PC-3 (cell line): Measurements from ENCODE around the gene NKX6-2. TPM values are rescaled to one million over a fixed set of nuclear protein-coding genes. Genes with fewer than 3 reads are reported as not detected.
A peak's percentile ranks its signal among the peaks of the same experiment; 100 is the strongest.

Experiments
- ATAC-seq: fragments of 200-7000 bp; cut with Tn5 transposase; 2 replicates; pipeline ENCODE4 v1.9.1; 2020; ENCODE audit warnings: mild to moderate bottlenecking, moderate library complexity
- BruUV-seq: library from RNA; stranded (reverse); fragments of 400-500 nt; replicated peaks from 2 replicates; lab custom pipeline; 2021; lab: Mats Ljungman, UMichigan
- CTCF ChIA-PET: fragments of 300-600 bp; sonication (Branson Sonifier 250); formaldehyde crosslinking; loops from one replicate; lab custom pipeline; 2022; ENCODE audit warnings: antibody characterized with exemption; lab: Charles Lee
- POLR2A ChIA-PET: fragments of 300-600 bp; sonication (Branson Sonifier 250); formaldehyde crosslinking; loops from one replicate; lab custom pipeline; 2022; ENCODE audit warnings: antibody characterized with exemption; ENCODE audit not compliant: unreplicated experiment; lab: Charles Lee
- DNase-seq: peaks from one replicate; pipeline ENCODE4 v3.0.0-alpha.2; 2015
- H2AFZ ChIP-seq: fragments of 300-600 bp; sonication (generic); 2 replicates; pipeline ENCODE4 v1.6.0; 2016; ENCODE audit warnings: antibody characterized with exemption, low read length
- H3F3A ChIP-seq: fragments of 300-600 bp; sonication (generic); one replicate; pipeline ENCODE4 v1.6.0; 2017; ENCODE audit warnings: antibody characterized with exemption, low read length, control low read depth, mild to moderate bottlenecking; ENCODE audit not compliant: unreplicated experiment
- H3K27ac ChIP-seq: fragments of 300-600 bp; sonication (generic); 2 replicates; pipeline ENCODE4 v1.5.1; 2016; ENCODE audit warnings: mild to moderate bottlenecking, low read length
- H3K27me3 ChIP-seq: fragments of 300-600 bp; sonication (generic); 2 replicates; pipeline ENCODE4 v1.6.1; 2016; ENCODE audit warnings: low read length, mixed read lengths
- H3K36me3 ChIP-seq: fragments of 300-600 bp; sonication (generic); 2 replicates; pipeline ENCODE4 v1.6.1; 2016; ENCODE audit warnings: low read depth, mixed run types, low read length, mixed read lengths
- H3K4me1 ChIP-seq: fragments of 300-600 bp; sonication (generic); 2 replicates; pipeline ENCODE4 v1.5.1; 2016; ENCODE audit warnings: low read length; ENCODE audit not compliant: insufficient read depth
- H3K4me2 ChIP-seq: fragments of 300-600 bp; sonication (generic); 2 replicates; pipeline ENCODE4 v1.6.0; 2016; ENCODE audit warnings: low read length
- H3K4me3 ChIP-seq: fragments of 300-600 bp; sonication (generic); 2 replicates; pipeline ENCODE4 v1.5.1; 2016; ENCODE audit warnings: mild to moderate bottlenecking, low read length, mixed read lengths
- H3K79me2 ChIP-seq: fragments of 300-600 bp; sonication (generic); 2 replicates; pipeline ENCODE4 v1.6.1; 2017; ENCODE audit warnings: low read length, mixed read lengths
- H3K9ac ChIP-seq: fragments of 300-600 bp; sonication (generic); 2 replicates; pipeline ENCODE4 v1.6.0; 2016; ENCODE audit warnings: mild to moderate bottlenecking, low read length
- H3K9me2 ChIP-seq: fragments of 300-600 bp; sonication (generic); replicated peaks from 2 replicates; pipeline ENCODE4 v1.6.1; 2016; ENCODE audit warnings: mixed run types, low read length, mixed read lengths
- H3K9me3 ChIP-seq: fragments of 300-600 bp; sonication (generic); 2 replicates; pipeline ENCODE4 v1.6.1; 2016; ENCODE audit warnings: low read length, mixed read lengths
- H4K20me1 ChIP-seq: fragments of 300-600 bp; sonication (generic); 2 replicates; pipeline ENCODE4 v1.6.1; 2016; ENCODE audit warnings: low read length, mixed read lengths
- EZH2 ChIP-seq: fragments of 300-600 bp; sonication (generic); IDR thresholded peaks from one replicate; pipeline ENCODE4 v1.6.1; 2017; ENCODE audit warnings: antibody characterized with exemption, mild to moderate bottlenecking, low read length; ENCODE audit not compliant: unreplicated experiment
- EZH2phosphoT487 ChIP-seq: fragments of 300-600 bp; sonication (generic); IDR thresholded peaks from 2 replicates; pipeline ENCODE4 v1.6.1; 2018; ENCODE audit warnings: mild to moderate bottlenecking, antibody characterized with exemption, low read length, borderline replicate concordance
- intact Hi-C: fragments of 100-400 bp; cut with micrococcal nuclease; formaldehyde crosslinking; loops from 2 replicates; pipeline ENCODE4 v1.9.0; 2023
- total RNA-seq: library from RNA; depleted of rRNA; stranded (reverse); fragments of >200 nt; gene quantifications from 2 replicates; pipeline ENCODE4 v1.2.3, GENCODE V29; 2014
- TF ChIP-seq, protein P1 (sequence below): fragments of 300-600 bp; sonication (generic); conservative IDR thresholded peaks from 2 replicates; pipeline ENCODE4 v1.5.1; 2017; ENCODE audit warnings: antibody characterized with exemption, low read depth, mild to moderate bottlenecking, low read length

The NKX6-2 gene
- total RNA-seq, 1 experiment from 2014 or later: not detected

- H3K27me3 ChIP-seq: no peaks in the 10 kb centered on the region
- H4K20me1 ChIP-seq: no peaks in the 10 kb centered on the region
- BruUV-seq: no TSS peak
- H3K27ac ChIP-seq: no peak overlapping the region
- H3K9me3 ChIP-seq: no peaks in the 10 kb centered on the region
- no peaks in the 10 kb centered on the region for H3F3A ChIP-seq
- no peaks in the 10 kb centered on the region for H3K36me3 ChIP-seq
- H3K4me3 ChIP-seq: no peak overlapping the region
- H3K4me1 ChIP-seq: no peaks in the 10 kb centered on the region; the same call in 1 of the 2 replicates
- H3K79me2 ChIP-seq: no peaks in the 10 kb centered on the region
- no peak overlapping the region for H3K9ac ChIP-seq
- POLR2A ChIA-PET: interaction anchor here (0.6 kb wide), 1 partner anchor 232 kb away, joined by 3 read pairs; no protein-coding TSS in a partner anchor
- TF ChIP-seq, protein P1, sequence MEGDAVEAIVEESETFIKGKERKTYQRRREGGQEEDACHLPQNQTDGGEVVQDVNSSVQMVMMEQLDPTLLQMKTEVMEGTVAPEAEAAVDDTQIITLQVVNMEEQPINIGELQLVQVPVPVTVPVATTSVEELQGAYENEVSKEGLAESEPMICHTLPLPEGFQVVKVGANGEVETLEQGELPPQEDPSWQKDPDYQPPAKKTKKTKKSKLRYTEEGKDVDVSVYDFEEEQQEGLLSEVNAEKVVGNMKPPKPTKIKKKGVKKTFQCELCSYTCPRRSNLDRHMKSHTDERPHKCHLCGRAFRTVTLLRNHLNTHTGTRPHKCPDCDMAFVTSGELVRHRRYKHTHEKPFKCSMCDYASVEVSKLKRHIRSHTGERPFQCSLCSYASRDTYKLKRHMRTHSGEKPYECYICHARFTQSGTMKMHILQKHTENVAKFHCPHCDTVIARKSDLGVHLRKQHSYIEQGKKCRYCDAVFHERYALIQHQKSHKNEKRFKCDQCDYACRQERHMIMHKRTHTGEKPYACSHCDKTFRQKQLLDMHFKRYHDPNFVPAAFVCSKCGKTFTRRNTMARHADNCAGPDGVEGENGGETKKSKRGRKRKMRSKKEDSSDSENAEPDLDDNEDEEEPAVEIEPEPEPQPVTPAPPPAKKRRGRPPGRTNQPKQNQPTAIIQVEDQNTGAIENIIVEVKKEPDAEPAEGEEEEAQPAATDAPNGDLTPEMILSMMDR: no peak
- TF ChIP-seq EZH2: no peak
- TF ChIP-seq EZH2phosphoT487: no peak
- H3K4me2 ChIP-seq: no peak overlapping the region
- no peaks in the 10 kb centered on the region for H3K9me2 ChIP-seq
- DNase-seq (peak; percentile 11), ATAC-seq (peak; percentile 37; the same call in 1 of the 2 replicates)
- CTCF ChIA-PET: no interaction called here
- intact Hi-C loops: no loop called here
- no peak overlapping the region for H2AFZ ChIP-seq
Observed at GRCh38 chr10:132764108-132764507, 21.8 kb downstream of the NKX6-2 start.

- no peak overlapping the region for H2AFZ ChIP-seq
- H3K27ac ChIP-seq: no peak overlapping the region
- no peak overlapping the region for H3K4me3 ChIP-seq
- no peaks in the 10 kb centered on the region for H4K20me1 ChIP-seq
- no peaks in the 10 kb centered on the region for H3K36me3 ChIP-seq
- no peaks in the 10 kb centered on the region for H3K9me2 ChIP-seq
- H3K79me2 ChIP-seq: no peaks in the 10 kb centered on the region
- H3K4me2 ChIP-seq: no peak overlapping the region
- ATAC-seq (no peak), DNase-seq (no peak)
- intact Hi-C loops: no loop called here
- ChIA-PET CTCF (no interaction called here), POLR2A (no interaction called here)
- no peaks in the 10 kb centered on the region for H3K9me3 ChIP-seq
- no peaks in the 10 kb centered on the region; the same call in 1 of the 2 replicates for H3K4me1 ChIP-seq
- H3K9ac ChIP-seq: no peak overlapping the region
- TF ChIP-seq EZH2 (no peak), EZH2phosphoT487 (no peak)
- TF ChIP-seq, protein P1: no peak
- BruUV-seq: no TSS peak
- no peaks in the 10 kb centered on the region for H3F3A ChIP-seq
- no peaks in the 10 kb centered on the region for H3K27me3 ChIP-seq
Observed at GRCh38 chr10:132763545-132763944, 22.4 kb downstream of the NKX6-2 start.

- H3K4me1 ChIP-seq: no peaks in the 10 kb centered on the region; the same call in 1 of the 2 replicates
- H3K79me2 ChIP-seq: no peaks in the 10 kb centered on the region
- no peak overlapping the region for H2AFZ ChIP-seq
- no peaks in the 10 kb centered on the region for H3K9me2 ChIP-seq
- no peaks in the 10 kb centered on the region for H3K36me3 ChIP-seq
- intact Hi-C loops: no loop called here
- H3K27me3 ChIP-seq: no peaks in the 10 kb centered on the region
- DNase-seq: no peak
- H3F3A ChIP-seq: no peaks in the 10 kb centered on the region
- BruUV-seq: no TSS peak
- ChIA-PET CTCF (no interaction called here), POLR2A (no interaction called here)
- H4K20me1 ChIP-seq: no peaks in the 10 kb centered on the region
- H3K4me2 ChIP-seq: no peak overlapping the region
- no peak overlapping the region for H3K4me3 ChIP-seq
- no peak overlapping the region for H3K27ac ChIP-seq
- H3K9ac ChIP-seq: no peak overlapping the region
- no peak for ATAC-seq
- no peaks in the 10 kb centered on the region for H3K9me3 ChIP-seq
- TF ChIP-seq EZH2 (no peak), EZH2phosphoT487 (no peak)
- TF ChIP-seq, protein P1: no peak
Observed at GRCh38 chr10:132762267-132762666, 23.7 kb downstream of the NKX6-2 start.
